IMR-90 (cell line): Measurements from ENCODE around the gene HOXB8. TPM values are rescaled to one million over a fixed set of nuclear protein-coding genes. Genes with fewer than 3 reads are reported as not detected.

Source experiments
- ELK1 ChIP-seq: fragments of 150-350 bp; IDR thresholded peaks from 2 replicates; pipeline ENCODE4 v1.6.1; 2016; ENCODE audit warnings: low read depth, mild to moderate bottlenecking, low read length, moderate library complexity, borderline replicate concordance
- polyA plus RNA-seq, 3 experiments: library from polyadenylated mRNA; depleted of rRNA; stranded (reverse); fragments of >200 nt; gene quantifications; 2 replicates each; pipeline ENCODE4 v1.2.3, GENCODE V29; 2012; ENCODE audit warnings: low replicate concordance in 1 of 3
- total RNA-seq: library from RNA; depleted of rRNA; stranded (reverse); fragments of >200 nt; gene quantifications from 2 replicates; pipeline ENCODE4 v1.2.3, GENCODE V29; 2012

Gene HOXB8
- total and polyA plus RNA-seq, 2 of the 4 experiments (the other 2 are of a cell fraction), result 0.54 to 5.3 TPM

- no peak for TF ChIP-seq ELK1
Observed at GRCh38 chr17:48611213-48611612, 3.9 kb downstream of the HOXB8 start (continued).
